ENCODE measurements around the gene SPATA3. TPM values are rescaled to one million over a fixed set of nuclear protein-coding genes. Genes with fewer than 3 reads are reported as not detected.
A peak's percentile ranks its signal among the peaks of the same experiment; 100 is the strongest.

SPATA3 gene
- total RNA-seq, 1 experiment from 2014 or later = not detected

- Mint-ChIP-seq H3K27me3 (ENCODE audit: unreplicated experiment) (peaks cover 16% of the 10 kb centered on the region), H3K4me3 (ENCODE audit: low read depth, unreplicated experiment) (peak overlapping the region; percentile 83), H3K4me1 (ENCODE audit: low read depth, unreplicated experiment) (peaks cover 13% of the 10 kb centered on the region), H3K9me3 (ENCODE audit: low read depth, unreplicated experiment) (no peaks in the 10 kb centered on the region), H3K36me3 (ENCODE audit: insufficient read depth, unreplicated experiment) (peaks cover 30% of the 10 kb centered on the region), H3K27ac (ENCODE audit: unreplicated experiment) (no peak overlapping the region)
- TF ChIP-seq CTCF (IDR thresholded peaks at IDR 0.05; ENCODE audit: unreplicated experiment) = peak; percentile 86
- intact Hi-C loops (cut with micrococcal nuclease; ENCODE audit: unreplicated experiment) = loop anchor here (2.0 to 10.0 kb wide), 2 partner anchors 148 to 228 kb away; no protein-coding TSS in a partner anchor
- peak; percentile 84 for DNase-seq
- no TSS peak for BruUV-seq (replicated peaks)
- CTCF ChIA-PET = interaction anchor here (0.5 to 1.3 kb wide), 7 partner anchors 11 to 507 kb away, joined by 3 to 13 read pairs (median 4); no protein-coding TSS in a partner anchor
Measured at GRCh38 chr2:231052494-231053451, 56.9 kb downstream of the SPATA3 start.

- Mint-ChIP-seq H3K4me1 (ENCODE audit: low read depth, unreplicated experiment) (peaks cover 24% of the 10 kb centered on the region), H3K9me3 (ENCODE audit: low read depth, unreplicated experiment) (no peaks in the 10 kb centered on the region), H3K36me3 (ENCODE audit: insufficient read depth, unreplicated experiment) (peaks cover 37% of the 10 kb centered on the region), H3K27ac (ENCODE audit: unreplicated experiment) (no peak overlapping the region), H3K4me3 (ENCODE audit: low read depth, unreplicated experiment) (no peak overlapping the region), H3K27me3 (ENCODE audit: unreplicated experiment) (peaks cover 16% of the 10 kb centered on the region)
- intact Hi-C loops (cut with micrococcal nuclease; ENCODE audit: unreplicated experiment) = loop anchor here (2.0 to 10.0 kb wide), 2 partner anchors 149 to 229 kb away; no protein-coding TSS in a partner anchor
- DNase-seq = no peak
- BruUV-seq (replicated peaks) = no TSS peak
- no peak for TF ChIP-seq CTCF (IDR thresholded peaks at IDR 0.05; ENCODE audit: unreplicated experiment)
- CTCF ChIA-PET = no interaction called here
Measured at GRCh38 chr2:231053846-231054245, 57.9 kb downstream of the SPATA3 start.

GRCh38 chr2:231056453-231057416, 60.8 kb downstream of the SPATA3 start, which contains the start of gene PSMD1:
Gene PSMD1 (plus strand): TSS chr2:231056867. CDS start chr2:231057026, 159 bp downstream.
- DNase-seq = peak; percentile 94
- H3K27ac Mint-ChIP-seq (ENCODE audit: unreplicated experiment) = peak within 1 kb of the TSS; percentile 97
- no peaks in the 10 kb centered on the region for H3K9me3 Mint-ChIP-seq (ENCODE audit: low read depth, unreplicated experiment)
- CTCF ChIA-PET = interaction anchor here (0.7 to 1.1 kb wide), 2 partner anchors 126 to 232 kb away, joined by 3 read pairs; no protein-coding TSS in a partner anchor
- TF ChIP-seq CTCF (IDR thresholded peaks at IDR 0.05; ENCODE audit: unreplicated experiment) = peak; percentile 77
- BruUV-seq (replicated peaks) = no TSS peak
- peaks cover 16% of the 10 kb centered on the region for H3K27me3 Mint-ChIP-seq (ENCODE audit: unreplicated experiment)
- H3K36me3 Mint-ChIP-seq (ENCODE audit: insufficient read depth, unreplicated experiment) = peaks cover 42% of the 10 kb centered on the region
- H3K4me3 Mint-ChIP-seq (ENCODE audit: low read depth, unreplicated experiment) = peak within 1 kb of the TSS; percentile 85
- intact Hi-C loops (cut with micrococcal nuclease; ENCODE audit: unreplicated experiment) = loop anchor here (10.0 kb wide), 1 partner anchor 152 kb away; no protein-coding TSS in a partner anchor
- peaks cover 40% of the 10 kb centered on the region for H3K4me1 Mint-ChIP-seq (ENCODE audit: low read depth, unreplicated experiment)

GRCh38 chr2:231057590-231057989, 61.7 kb downstream of the SPATA3 start:
- H3K27ac Mint-ChIP-seq (ENCODE audit: unreplicated experiment) = peak overlapping the region; percentile 97
- no peaks in the 10 kb centered on the region for H3K9me3 Mint-ChIP-seq (ENCODE audit: low read depth, unreplicated experiment)
- no TSS peak for BruUV-seq (replicated peaks)
- H3K27me3 Mint-ChIP-seq (ENCODE audit: unreplicated experiment) = peaks cover 16% of the 10 kb centered on the region
- no peak for DNase-seq
- peaks cover 40% of the 10 kb centered on the region for H3K4me1 Mint-ChIP-seq (ENCODE audit: low read depth, unreplicated experiment)
- CTCF ChIA-PET = interaction anchor here (0.9 to 1.1 kb wide), 2 partner anchors 233 kb away, joined by 3 read pairs; no protein-coding TSS in a partner anchor
- intact Hi-C loops (cut with micrococcal nuclease; ENCODE audit: unreplicated experiment) = loop anchor here (10.0 kb wide), 1 partner anchor 153 kb away; no protein-coding TSS in a partner anchor
- H3K4me3 Mint-ChIP-seq (ENCODE audit: low read depth, unreplicated experiment) = peak overlapping the region; percentile 85
- peaks cover 48% of the 10 kb centered on the region for H3K36me3 Mint-ChIP-seq (ENCODE audit: insufficient read depth, unreplicated experiment)
- TF ChIP-seq CTCF (IDR thresholded peaks at IDR 0.05; ENCODE audit: unreplicated experiment) = no peak

All from Calu3 (cell line).